KBM-7 (cell line): ENCODE results near the gene SPACA6.

Experiments used
- DNase-seq: peaks from one replicate; pipeline ENCODE4 v3.0.0-alpha.2; 2015
- in situ Hi-C: fragments of 300-500 bp; cut with MboI; formaldehyde crosslinking; loops from 2 replicates; pipeline ENCODE4 v1.14.3; 2020; ENCODE audit warnings: low sequenced_read_pairs, low pct_unique_long_range_greater_than_20kb, mixed read lengths

Gene SPACA6

GRCh38 chr19:51702103-51702824 lies 9.1 kb downstream of the SPACA6 start:
- no peak for DNase-seq
- in situ Hi-C loops = no loop called here

DNA sequence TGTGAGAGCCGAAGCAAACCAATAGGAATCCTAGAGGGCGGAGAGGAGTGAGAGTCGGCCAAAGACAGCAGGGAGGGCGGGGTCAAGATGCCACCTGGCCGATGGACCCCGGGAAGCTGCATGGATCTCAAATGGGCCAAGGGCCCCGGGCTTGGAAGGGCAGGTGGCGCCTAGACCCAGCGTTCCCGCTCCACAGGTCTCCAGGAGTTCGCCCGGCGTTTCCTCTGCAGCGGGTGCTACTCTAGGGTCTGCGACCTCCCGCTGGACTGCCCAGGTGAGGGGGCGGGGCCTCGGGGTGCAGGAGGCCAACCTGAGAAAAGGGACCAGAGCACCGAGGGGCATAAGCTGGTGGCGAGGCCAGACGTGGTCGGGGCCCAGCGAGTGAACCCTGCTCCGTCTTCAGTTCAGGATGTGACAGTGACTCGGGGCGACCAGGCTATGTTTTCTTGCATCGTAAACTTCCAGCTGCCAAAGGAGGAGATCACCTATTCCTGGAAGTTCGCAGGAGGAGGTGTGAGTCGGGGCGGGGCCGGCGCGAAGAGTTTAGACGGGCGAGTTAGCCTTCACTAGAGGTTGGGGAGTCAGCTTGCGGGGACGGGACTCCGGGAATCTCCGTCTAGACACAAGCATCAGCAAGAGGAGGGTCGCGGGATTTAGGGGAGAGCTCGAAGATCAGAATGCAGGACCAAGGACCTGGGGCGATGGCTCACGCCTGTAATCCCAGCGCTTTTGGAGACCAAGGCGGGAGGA lies 9.9 kb downstream of the SPACA6 start:
- in situ Hi-C loops = no loop called here

GRCh38 chr19:51703575-51704515 lies 10.7 kb downstream of the SPACA6 start:
- peak; percentile 96 for DNase-seq
- in situ Hi-C loops = no loop called here

More for the DNA sequence above, 9.9 kb downstream of the SPACA6 start:
- DNase-seq = no peak

DNA sequence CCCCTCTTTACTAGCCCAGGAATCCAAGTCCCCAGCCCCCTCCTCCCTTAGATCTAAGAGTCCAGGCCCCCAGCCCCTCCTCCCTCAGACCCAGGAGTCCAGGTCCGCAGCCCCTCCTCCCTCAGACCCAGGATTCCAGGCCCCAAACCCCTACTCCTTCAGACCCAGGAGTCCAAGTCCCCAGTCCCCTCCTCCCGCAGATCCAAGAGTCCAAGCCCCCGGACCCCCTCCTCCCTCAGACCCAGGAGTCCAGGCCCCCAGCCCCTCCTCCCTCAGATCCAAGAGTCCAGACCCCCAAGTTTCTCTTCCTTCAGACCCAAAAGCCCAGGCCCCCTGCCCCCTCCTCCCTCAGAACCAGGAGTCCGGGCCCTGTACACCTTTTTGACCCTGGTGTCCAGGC lies 11.5 kb downstream of the SPACA6 start:
- in situ Hi-C loops = no loop called here

GRCh38 chr19:51706296-51706695 lies 13.2 kb downstream of the SPACA6 start:
- no peak for DNase-seq
- in situ Hi-C loops = no loop called here

More for the DNA sequence above, 11.5 kb downstream of the SPACA6 start:
- DNase-seq = no peak

DNA sequence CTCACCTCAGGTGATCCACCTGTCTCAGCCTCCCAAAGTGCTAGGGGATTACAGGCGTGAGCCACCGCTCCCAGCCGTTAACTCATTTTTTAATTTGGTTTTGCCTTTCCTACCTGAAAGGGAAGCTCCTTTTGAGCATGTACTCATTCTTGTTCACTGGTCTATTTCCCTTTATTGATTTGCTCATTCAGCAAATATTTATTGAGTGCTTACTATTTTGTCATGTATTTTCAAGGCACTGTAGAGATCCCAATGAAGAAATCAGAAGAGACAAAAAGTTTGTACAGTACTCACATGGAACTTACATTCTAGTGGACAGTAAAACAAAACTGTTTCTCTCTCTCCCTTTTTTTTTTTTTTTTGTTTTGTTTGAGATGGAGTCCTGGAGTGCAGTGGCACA lies 13.8 kb downstream of the SPACA6 start:
- no peak for DNase-seq
- in situ Hi-C loops = no loop called here

- in situ Hi-C loops = no loop called here
- DNase-seq = no peak
These were observed 15.7 kb downstream of the SPACA6 start for GRCh38 chr19:51708811-51709210.

DNA sequence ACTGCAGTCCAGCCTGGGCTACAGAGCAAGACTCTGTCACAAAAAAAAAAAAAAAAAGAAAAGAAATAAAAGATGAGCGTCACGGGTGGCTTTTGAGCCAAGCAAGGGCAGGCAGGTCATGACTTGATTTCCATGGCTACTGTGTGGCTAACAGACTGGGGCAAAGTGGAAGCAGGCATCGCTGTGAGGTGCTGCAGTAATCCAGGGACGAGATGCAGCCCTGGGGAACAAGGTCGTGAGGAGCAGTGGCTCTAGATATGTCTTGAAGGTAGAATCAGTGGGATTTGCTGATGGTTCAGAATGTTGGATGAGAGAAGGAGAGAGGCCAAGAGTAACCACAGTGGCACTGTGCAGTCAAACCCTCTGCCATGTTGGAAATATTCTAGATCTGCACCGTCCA lies 16.4 kb downstream of the SPACA6 start:
- DNase-seq = no peak
- in situ Hi-C loops = no loop called here

DNA sequence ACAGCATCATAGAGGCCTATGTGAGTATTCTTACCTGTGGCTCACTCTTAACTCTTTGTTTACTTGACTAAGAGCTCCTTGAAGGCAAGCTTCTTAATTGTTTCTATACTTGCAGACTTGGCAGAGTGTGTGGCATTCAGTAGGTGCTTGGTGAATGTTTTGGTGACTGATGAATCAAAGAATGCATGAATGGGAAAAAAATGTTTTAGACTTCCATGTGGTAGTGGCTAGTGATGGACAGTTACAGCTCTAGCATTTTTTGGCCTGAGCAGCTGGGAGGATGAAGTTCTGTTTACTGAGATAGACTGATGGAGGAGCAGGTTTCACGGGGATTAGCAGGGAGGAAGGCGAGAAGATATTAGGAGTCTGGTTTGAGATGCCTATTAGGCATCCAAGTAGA lies 17.0 kb downstream of the SPACA6 start:
- no peak for DNase-seq
- in situ Hi-C loops = no loop called here

- in situ Hi-C loops = no loop called here
- DNase-seq = no peak
These were observed 18.6 kb downstream of the SPACA6 start for GRCh38 chr19:51711702-51712101.

DNA sequence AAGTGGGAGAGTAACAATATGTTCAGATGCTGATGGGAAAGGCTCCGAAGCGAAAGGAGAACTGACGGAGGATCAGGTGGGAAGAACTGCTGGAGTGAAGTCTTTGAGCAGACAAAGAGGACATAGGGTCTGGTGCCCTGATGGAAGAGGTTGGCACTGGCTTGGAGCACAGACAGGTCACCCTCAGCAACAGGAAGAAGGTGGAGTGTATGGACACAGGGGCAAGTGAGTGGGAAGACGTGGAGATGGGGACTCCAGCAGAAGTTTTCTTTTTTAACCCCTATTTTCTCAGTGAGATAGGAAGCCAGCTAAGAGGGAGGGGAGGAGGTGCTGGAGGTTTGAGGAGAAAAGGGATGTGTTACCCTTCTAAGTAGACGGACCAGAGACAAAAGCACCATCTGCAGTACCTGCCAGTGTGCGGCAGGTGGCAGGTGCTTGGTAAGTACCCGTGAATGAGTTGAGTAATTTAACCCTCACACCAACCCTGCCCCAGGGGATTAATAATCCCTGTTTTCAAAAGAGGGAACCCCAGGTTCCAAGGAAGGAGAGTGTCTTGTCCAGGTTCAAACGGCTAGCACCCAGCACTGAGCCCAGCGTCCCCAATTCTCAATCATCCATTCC lies 19.4 kb downstream of the SPACA6 start:
- in situ Hi-C loops = no loop called here
- no peak for DNase-seq

DNA sequence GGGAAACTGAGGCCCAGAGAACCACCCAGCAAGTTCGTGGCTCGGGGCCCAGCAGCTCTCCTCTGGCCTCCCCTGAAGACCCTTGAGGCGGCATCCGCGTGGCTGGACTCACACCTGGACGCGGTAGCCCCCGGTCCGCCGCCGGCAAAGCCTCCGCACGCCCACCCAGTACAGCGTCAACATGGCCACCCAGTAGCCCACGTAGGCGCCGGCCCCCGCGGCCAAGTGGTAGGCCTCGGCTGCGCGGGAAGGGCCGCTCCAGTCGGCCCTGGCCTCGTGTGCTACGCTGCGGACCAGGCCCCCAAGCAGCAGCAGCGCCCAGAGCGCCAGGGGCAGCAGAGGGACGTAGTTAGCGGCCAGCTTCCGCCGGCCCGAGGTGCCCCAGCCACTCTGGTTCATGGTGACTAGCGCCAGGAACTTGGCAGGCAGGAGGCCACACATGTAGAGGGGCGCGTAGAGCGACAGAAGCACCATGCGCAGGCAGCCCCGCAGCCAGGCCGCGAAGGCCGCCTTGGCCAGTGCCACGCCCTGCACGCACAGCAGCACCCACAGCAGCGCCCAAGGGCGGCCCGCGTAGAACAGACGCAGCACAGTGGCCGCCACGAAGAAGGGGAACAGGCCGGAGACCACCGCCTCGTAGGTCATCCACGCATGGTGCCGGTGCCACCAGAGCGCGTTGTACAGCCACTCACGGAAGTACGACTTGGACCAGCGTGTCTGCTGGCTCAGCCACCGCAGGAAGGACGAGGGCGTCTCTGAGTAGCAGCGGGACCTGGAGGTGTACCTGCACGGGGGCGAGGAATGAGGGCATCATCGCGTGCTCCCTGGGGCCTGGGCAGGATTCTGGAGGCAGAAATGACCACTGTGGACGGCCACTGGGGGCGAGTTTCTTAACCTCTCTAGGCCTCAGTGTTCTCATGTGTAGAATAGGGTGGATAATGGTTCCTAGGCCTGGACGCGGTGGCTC lies 20.5 kb downstream of the SPACA6 start:
- in situ Hi-C loops = no loop called here
- DNase-seq = no peak

DNA sequence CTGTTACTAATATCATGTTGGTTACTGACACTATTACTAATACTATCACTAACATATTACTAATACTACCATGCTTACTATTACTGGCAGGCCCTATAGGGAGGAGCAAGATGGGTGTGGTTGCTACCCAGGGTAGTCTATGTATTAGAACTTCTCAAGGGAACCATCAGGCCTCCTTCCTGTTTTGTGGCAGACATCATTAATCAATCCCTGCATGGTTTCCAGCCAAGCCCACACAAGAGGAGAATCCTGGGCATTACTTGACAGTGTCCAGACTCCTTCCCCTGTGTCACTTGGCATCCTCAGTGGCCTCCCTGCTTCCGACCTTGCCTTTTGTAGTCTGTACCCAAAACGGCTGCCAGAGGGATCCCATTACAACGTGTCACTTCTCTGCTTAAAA lies 21.7 kb downstream of the SPACA6 start:
- no peak for DNase-seq
- in situ Hi-C loops = no loop called here

DNA sequence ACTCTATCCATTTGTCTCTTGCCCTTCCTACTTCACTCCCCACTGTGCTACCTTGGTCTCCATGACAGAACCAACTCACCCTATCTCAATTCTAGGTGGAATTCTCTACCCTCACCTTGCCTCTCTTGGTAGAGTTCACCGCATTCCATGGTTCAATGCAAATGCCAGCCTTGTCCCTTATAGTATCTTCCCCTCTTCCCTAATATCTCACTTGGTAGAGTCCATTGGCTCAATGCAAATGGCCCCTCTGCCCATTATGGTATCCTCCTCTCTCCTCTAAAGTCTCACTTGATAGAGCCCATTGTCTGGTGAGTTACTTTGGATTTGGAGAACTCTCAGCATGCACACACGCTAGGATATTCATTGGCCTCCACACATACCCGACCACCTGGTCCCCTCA lies 22.7 kb downstream of the SPACA6 start:
- in situ Hi-C loops = no loop called here
- no peak for DNase-seq

GRCh38 chr19:51716925-51717324 lies 23.8 kb downstream of the SPACA6 start:
- no peak for DNase-seq
- in situ Hi-C loops = no loop called here

GRCh38 chr19:51719251-51719988 lies 26.3 kb downstream of the SPACA6 start:
- in situ Hi-C loops = no loop called here
- DNase-seq = no peak

DNA sequence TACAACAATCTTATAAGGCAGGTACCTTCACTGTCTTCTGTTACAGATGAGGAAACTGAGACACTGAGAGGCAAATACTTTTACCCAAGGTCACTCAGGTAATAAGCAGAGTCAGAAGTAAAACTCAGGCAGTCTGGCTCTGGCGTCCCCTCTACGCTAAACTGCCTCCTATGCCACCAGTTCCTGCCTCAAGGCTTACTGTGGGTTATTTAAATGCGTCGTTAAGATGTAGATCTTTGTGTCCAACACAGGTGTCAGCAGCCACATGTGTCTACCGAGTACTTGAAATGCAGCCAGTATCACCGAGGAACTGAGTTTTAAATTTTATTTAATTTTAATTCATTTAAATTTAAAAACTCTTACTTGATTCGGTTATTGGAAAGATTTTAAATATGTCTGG lies 28.8 kb downstream of the SPACA6 start:
- in situ Hi-C loops = no loop called here
- DNase-seq = no peak

DNA sequence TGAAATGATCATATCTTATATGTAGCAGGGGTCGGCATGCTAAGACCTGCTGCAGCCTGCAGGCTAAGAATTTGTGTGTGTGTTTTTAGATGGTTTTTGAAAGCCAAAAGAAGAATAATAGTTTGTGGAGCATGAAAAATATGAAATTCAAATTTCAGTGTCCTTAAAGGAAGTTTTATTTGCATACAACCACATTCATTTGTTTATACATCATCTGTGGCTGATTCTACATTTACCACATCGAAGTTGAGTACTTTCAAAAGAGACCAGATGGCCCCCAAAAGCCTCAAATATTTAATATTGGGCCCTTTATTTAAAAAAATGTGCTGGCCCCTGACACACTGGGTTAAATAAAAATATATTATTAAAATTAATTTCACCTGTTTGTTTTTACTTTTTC lies 29.4 kb downstream of the SPACA6 start:
- in situ Hi-C loops = no loop called here
- DNase-seq = no peak
